Measurements from ENCODE around the gene GPR27.

GRCh38 chr3:71732637-71733036 is 21.0 kb upstream of the GPR27 start:
- TF ChIP-seq CTCF (IDR thresholded peaks at IDR 0.05; ENCODE audit: insufficient read depth, low read length) (no peak), POLR2AphosphoS5 (IDR thresholded peaks at IDR 0.05; ENCODE audit: low read depth) (no peak), REST (IDR thresholded peaks at IDR 0.05; ENCODE audit: insufficient replicate concordance, low read depth) (no peak), GABPA (IDR thresholded peaks at IDR 0.05; ENCODE audit: low read depth) (no peak)
